Adrenal gland (tissue), 5 donors: Measurements from ENCODE around the gene TSKU.

Experiments
- POLR2A ChIP-seq, 2 donors: fragments of 450-650 bp; IDR thresholded peaks; one replicate each; pipeline ENCODE4 v1.6.1; 2017; ENCODE audit warnings: antibody characterized with exemption in 2 of 2, mild to moderate bottlenecking in 2 of 2, moderate library complexity in 1 of 2
- TF ChIP-seq, protein P1 (sequence below), 6 experiments: fragments of 450-650 bp in 4 of 6; fragments of 200-600 bp in 2 of 6; sonication (generic) in 1 of 6; IDR thresholded peaks; 1 replicate in 5 of 6; 2 replicates in 1 of 6; pipeline versions ENCODE4 v1.5.1 to v1.8.0; 2016 to 2021; ENCODE audit warnings: antibody characterized with exemption in 6 of 6, mild to moderate bottlenecking in 2 of 6, moderate library complexity in 1 of 6
- donor health status: DM: no; HTN: no; CAD: no.

DNA sequence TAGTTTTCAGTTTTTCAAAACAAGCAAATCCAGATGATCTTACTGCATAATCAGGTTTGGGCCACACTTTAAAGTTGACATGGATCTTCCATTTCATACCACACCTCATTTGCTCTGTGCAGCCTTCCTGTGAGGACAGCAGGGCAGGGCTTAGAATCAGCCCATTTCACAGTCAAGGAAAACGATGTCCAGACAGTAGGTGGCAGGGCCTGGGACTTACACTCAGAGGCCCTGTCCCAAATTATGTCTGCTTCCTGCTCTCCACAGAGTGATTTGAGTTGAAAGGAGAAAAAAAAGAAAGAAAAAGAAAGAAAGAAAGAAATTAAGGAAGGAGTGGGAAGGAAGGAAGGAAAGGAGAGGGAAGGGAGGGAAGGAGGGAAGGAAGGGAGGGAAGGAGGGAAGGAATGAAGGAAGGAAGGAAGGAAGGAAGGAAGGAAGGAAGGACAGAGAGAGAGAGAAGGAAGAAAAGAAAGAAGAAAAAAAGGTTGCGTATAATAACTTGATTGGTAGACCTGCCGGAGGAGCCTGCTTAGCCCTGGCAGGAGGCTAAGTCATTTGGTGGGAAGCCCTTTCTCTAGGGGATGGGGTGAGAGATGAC is 23.6 kb downstream of the TSKU start:
- TF ChIP-seq, protein P1, sequence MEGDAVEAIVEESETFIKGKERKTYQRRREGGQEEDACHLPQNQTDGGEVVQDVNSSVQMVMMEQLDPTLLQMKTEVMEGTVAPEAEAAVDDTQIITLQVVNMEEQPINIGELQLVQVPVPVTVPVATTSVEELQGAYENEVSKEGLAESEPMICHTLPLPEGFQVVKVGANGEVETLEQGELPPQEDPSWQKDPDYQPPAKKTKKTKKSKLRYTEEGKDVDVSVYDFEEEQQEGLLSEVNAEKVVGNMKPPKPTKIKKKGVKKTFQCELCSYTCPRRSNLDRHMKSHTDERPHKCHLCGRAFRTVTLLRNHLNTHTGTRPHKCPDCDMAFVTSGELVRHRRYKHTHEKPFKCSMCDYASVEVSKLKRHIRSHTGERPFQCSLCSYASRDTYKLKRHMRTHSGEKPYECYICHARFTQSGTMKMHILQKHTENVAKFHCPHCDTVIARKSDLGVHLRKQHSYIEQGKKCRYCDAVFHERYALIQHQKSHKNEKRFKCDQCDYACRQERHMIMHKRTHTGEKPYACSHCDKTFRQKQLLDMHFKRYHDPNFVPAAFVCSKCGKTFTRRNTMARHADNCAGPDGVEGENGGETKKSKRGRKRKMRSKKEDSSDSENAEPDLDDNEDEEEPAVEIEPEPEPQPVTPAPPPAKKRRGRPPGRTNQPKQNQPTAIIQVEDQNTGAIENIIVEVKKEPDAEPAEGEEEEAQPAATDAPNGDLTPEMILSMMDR (IDR thresholded peaks at IDR 0.05) = no peak
- no peak for TF ChIP-seq POLR2A (IDR thresholded peaks at IDR 0.05)
